OCI-LY7 (cell line): Measurements from ENCODE around the gene SIPA1L3. TPM values are rescaled to one million over a fixed set of nuclear protein-coding genes. Genes with fewer than 3 reads are reported as not detected.

Experiments used
- BruUV-seq: library from RNA; stranded (reverse); fragments of 400-500 nt; replicated peaks from 2 replicates; lab custom pipeline; 2021; lab: Mats Ljungman, UMichigan
- CTCF ChIA-PET: fragments of 300-600 bp; sonication (Branson Sonifier 250); formaldehyde crosslinking; loops from one replicate; lab custom pipeline; 2022; ENCODE audit warnings: antibody characterized with exemption; ENCODE audit not compliant: unreplicated experiment; lab: Charles Lee
- POLR2A ChIA-PET: fragments of 300-600 bp; sonication (Branson Sonifier 250); formaldehyde crosslinking; loops from one replicate; lab custom pipeline; 2022; ENCODE audit warnings: antibody characterized with exemption; lab: Charles Lee
- DNase-seq: peaks from one replicate; pipeline ENCODE4 v3.0.0-alpha.2; 2015; ENCODE audit warnings: low spot score
- H2AFZ ChIP-seq: fragments of 200-600 bp; sonication (generic), shearing (Covaris generic); 2 replicates; pipeline ENCODE4 v1.6.1; 2014; ENCODE audit warnings: mild to moderate bottlenecking, antibody characterized with exemption, low read length, moderate library complexity
- H3K27ac ChIP-seq: fragments of 200-600 bp; sonication (generic); 2 replicates; pipeline ENCODE4 v1.5.1; 2014; ENCODE audit warnings: mixed run types, low read depth, mild to moderate bottlenecking, moderate library complexity, low read length, inconsistent platforms; ENCODE audit not compliant: poor library complexity, severe bottlenecking
- H3K36me3 ChIP-seq: fragments of 200-600 bp; sonication (generic); 2 replicates; pipeline ENCODE4 v1.6.1; 2014; ENCODE audit warnings: mild to moderate bottlenecking, antibody characterized with exemption, low read length, moderate library complexity, mixed read lengths; ENCODE audit not compliant: insufficient read depth
- H3K4me1 ChIP-seq: fragments of 200-600 bp; sonication (generic); 2 replicates; pipeline ENCODE4 v1.5.1; 2014; ENCODE audit warnings: mild to moderate bottlenecking, low read length; ENCODE audit not compliant: insufficient read depth, poor library complexity, severe bottlenecking
- H3K4me2 ChIP-seq: fragments of 200-600 bp; sonication (generic); 2 replicates; pipeline ENCODE4 v1.6.1; 2014; ENCODE audit warnings: mild to moderate bottlenecking, low read length
- H3K4me3 ChIP-seq: fragments of 200-600 bp; sonication (generic); 2 replicates; pipeline ENCODE4 v1.5.1; 2014; ENCODE audit warnings: mild to moderate bottlenecking, low read depth, low read length; ENCODE audit not compliant: poor library complexity, severe bottlenecking
- H3K79me2 ChIP-seq: fragments of 200-600 bp; sonication (generic); 2 replicates; pipeline ENCODE4 v1.6.1; 2016; ENCODE audit warnings: low read depth, mild to moderate bottlenecking, low read length, moderate library complexity, mixed read lengths; ENCODE audit not compliant: insufficient read depth
- H3K9me2 ChIP-seq: fragments of 200-600 bp; sonication (generic); 2 replicates; pipeline ENCODE4 v1.6.1; 2016; ENCODE audit warnings: mild to moderate bottlenecking, low read length, mixed read lengths; ENCODE audit not compliant: insufficient read depth
- H3K9me3 ChIP-seq: fragments of 200-600 bp; sonication (generic); 2 replicates; pipeline ENCODE4 v1.6.1; 2014; ENCODE audit warnings: mild to moderate bottlenecking, mixed run types, low read length, mixed read lengths
- H4K20me1 ChIP-seq: fragments of 200-600 bp; sonication (generic); 2 replicates; pipeline ENCODE4 v1.6.1; 2014; ENCODE audit warnings: mild to moderate bottlenecking, antibody characterized with exemption, low read length, moderate library complexity, mixed read lengths; ENCODE audit not compliant: insufficient read depth
- CTCF ChIP-seq: fragments of 200-600 bp; sonication (generic); conservative IDR thresholded peaks from 2 replicates; pipeline ENCODE4 v1.5.1; 2014; ENCODE audit warnings: mild to moderate bottlenecking, antibody characterized with exemption, low read length, moderate library complexity, mixed read lengths
- EZH2phosphoT487 ChIP-seq: fragments of 200-600 bp; sonication (generic); IDR thresholded peaks from 2 replicates; pipeline ENCODE4 v1.6.1; 2018; ENCODE audit warnings: low read depth, borderline replicate concordance, mild to moderate bottlenecking, mixed run types, antibody characterized with exemption, low read length, moderate library complexity, mixed read lengths
- intact Hi-C: fragments of 100-400 bp; cut with micrococcal nuclease; formaldehyde crosslinking; loops from one replicate; pipeline ENCODE4 v1.10.0; 2022; ENCODE audit not compliant: unreplicated experiment
- total RNA-seq, 2 experiments: library from RNA; depleted of rRNA in 1 of 2; stranded (reverse); fragments of >200 nt in 1 of 2; shearing (Covaris generic) in 1 of 2; gene quantifications; 2 replicates each; pipeline ENCODE4 v1.2.3, GENCODE V29; 2014 to 2022

The SIPA1L3 gene
- total RNA-seq, 2 experiments from 2014 or later, result 21.2 to 84.4 TPM

GRCh38 chr19:38164526-38164925 is 257.5 kb downstream of the SIPA1L3 start:
- Histone ChIP-seq H3K27ac (no peak overlapping the region), H3K4me1 (no peaks in the 10 kb centered on the region), H3K9me3 (no peaks in the 10 kb centered on the region), H4K20me1 (no peaks in the 10 kb centered on the region), H3K4me3 (no peak overlapping the region), H2AFZ (no peak overlapping the region), H3K36me3 (peaks cover 65% of the 10 kb centered on the region), H3K9me2 (no peaks in the 10 kb centered on the region), H3K4me2 (no peak overlapping the region), H3K79me2 (no peaks in the 10 kb centered on the region)
- no peak for TF ChIP-seq EZH2phosphoT487
- TF ChIP-seq CTCF, result no peak
- CTCF ChIA-PET, result no interaction called here
- intact Hi-C loops, result no loop called here
- BruUV-seq, result no TSS peak
- no peak for DNase-seq
- POLR2A ChIA-PET, result no interaction called here

GRCh38 chr19:38165335-38165734 is 258.3 kb downstream of the SIPA1L3 start:
- ChIA-PET CTCF (no interaction called here), POLR2A (no interaction called here)
- Histone ChIP-seq H3K36me3 (peaks cover 60% of the 10 kb centered on the region), H3K4me3 (no peak overlapping the region), H4K20me1 (no peaks in the 10 kb centered on the region), H3K9me3 (no peaks in the 10 kb centered on the region), H3K4me1 (no peaks in the 10 kb centered on the region), H3K4me2 (no peak overlapping the region), H2AFZ (no peak overlapping the region), H3K9me2 (no peaks in the 10 kb centered on the region), H3K79me2 (no peaks in the 10 kb centered on the region), H3K27ac (no peak overlapping the region)
- no peak for TF ChIP-seq CTCF
- TF ChIP-seq EZH2phosphoT487, result no peak
- intact Hi-C loops, result no loop called here
- DNase-seq, result no peak
- no TSS peak for BruUV-seq

- H3K79me2 ChIP-seq, result no peaks in the 10 kb centered on the region
- peaks cover 29% of the 10 kb centered on the region for H3K36me3 ChIP-seq
- H3K9me3 ChIP-seq, result no peaks in the 10 kb centered on the region
- TF ChIP-seq CTCF, result no peak
- TF ChIP-seq EZH2phosphoT487, result no peak
- no peak overlapping the region for H3K4me2 ChIP-seq
- H3K27ac ChIP-seq, result no peak overlapping the region
- H3K9me2 ChIP-seq, result no peaks in the 10 kb centered on the region
- ChIA-PET POLR2A (no interaction called here), CTCF (no interaction called here)
- no peaks in the 10 kb centered on the region for H4K20me1 ChIP-seq
- no peak for DNase-seq
- no peak overlapping the region for H2AFZ ChIP-seq
- BruUV-seq, result no TSS peak
- intact Hi-C loops, result no loop called here
- H3K4me3 ChIP-seq, result no peak overlapping the region
- H3K4me1 ChIP-seq, result no peaks in the 10 kb centered on the region
Measured at GRCh38 chr19:38168637-38169036, 261.6 kb downstream of the SIPA1L3 start.
